Breast epithelium (tissue), 3 donors: ENCODE measurements around the gene AGAP1.

Source experiments
- CTCF ChIP-seq, 3 donors: fragments of 450-650 bp; IDR thresholded peaks; one replicate each; pipeline ENCODE4 v1.5.1; 2016 to 2017; ENCODE audit warnings: antibody characterized with exemption in 3 of 3, mild to moderate bottlenecking in 3 of 3, moderate library complexity in 3 of 3
- POLR2A ChIP-seq: fragments of 450-650 bp; IDR thresholded peaks from one replicate; pipeline ENCODE4 v1.6.1; 2016; ENCODE audit warnings: antibody characterized with exemption, mild to moderate bottlenecking, moderate library complexity
- POLR2AphosphoS5 ChIP-seq, 3 donors: sonication (generic); formaldehyde crosslinking; IDR thresholded peaks; one replicate each; pipeline ENCODE4 v1.6.1; 2017; ENCODE audit warnings: antibody characterized with exemption in 3 of 3

- TF ChIP-seq CTCF (IDR thresholded peaks at IDR 0.05) (no peak), POLR2A (no peak), POLR2AphosphoS5 (IDR thresholded peaks at IDR 0.05) (no peak)
Measured at GRCh38 chr2:236021499-236022057, 527.7 kb downstream of the AGAP1 start.
